Lung microvascular endothelial cell (primary cell): ENCODE data around the gene TRIM25. TPM values are rescaled to one million over a fixed set of nuclear protein-coding genes. Genes with fewer than 3 reads are reported as not detected.

Experiments
- DNase-seq, 2 donors: peaks; one replicate each; pipeline versions ENCODE4 v3.0.0 to v3.0.0-alpha.2; 2010; ENCODE audit warnings: low read depth in 2 of 2
- total RNA-seq: library from RNA; depleted of rRNA; stranded (reverse); fragments of >200 nt; gene quantifications from 2 replicates; pipeline ENCODE4 v1.2.1, GENCODE V29; 2014

The TRIM25 gene
- total RNA-seq, 1 donor from 2014 or later: 27.2 TPM

DNA sequence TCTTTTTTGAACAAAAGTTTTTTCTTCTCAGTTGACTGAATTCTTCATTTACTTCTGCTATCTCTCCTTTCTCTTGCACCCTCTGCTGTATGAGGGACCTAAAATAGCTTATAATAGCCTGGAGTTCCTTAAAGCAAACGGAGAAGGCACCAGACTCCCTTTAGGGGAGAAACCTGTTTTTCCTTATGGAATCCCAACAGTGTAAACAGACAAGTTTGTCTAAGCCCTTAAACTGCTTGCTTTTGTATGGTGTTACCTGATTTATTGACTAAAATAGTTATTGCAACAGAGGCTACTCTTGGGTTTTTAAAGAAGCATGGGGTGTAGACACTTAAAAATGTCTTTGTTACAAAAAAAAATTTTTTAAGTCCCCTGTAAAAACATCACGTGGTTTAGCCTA, 12.9 kb upstream of the TRIM25 start:
- no peak for DNase-seq

DNA sequence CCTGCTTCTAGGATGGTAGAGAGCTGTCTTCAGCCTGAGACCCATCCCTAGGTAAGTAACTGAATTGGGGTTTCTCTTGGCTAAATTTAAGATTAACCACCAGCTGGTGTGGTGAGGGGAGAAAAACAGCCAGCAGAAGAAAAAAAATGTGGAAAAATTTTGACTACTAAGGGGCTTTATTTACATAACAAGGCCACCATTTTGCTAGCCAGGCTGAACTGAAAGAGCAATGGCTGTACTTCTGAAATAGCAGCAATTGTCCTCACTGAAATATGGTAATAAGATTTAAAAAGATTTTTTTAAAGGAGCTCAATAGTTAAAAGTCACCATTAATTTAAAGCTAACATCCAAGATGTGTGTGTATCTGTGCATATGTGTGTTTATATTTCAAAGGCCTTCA, 12.4 kb upstream of the TRIM25 start:
- no peak for DNase-seq

DNA sequence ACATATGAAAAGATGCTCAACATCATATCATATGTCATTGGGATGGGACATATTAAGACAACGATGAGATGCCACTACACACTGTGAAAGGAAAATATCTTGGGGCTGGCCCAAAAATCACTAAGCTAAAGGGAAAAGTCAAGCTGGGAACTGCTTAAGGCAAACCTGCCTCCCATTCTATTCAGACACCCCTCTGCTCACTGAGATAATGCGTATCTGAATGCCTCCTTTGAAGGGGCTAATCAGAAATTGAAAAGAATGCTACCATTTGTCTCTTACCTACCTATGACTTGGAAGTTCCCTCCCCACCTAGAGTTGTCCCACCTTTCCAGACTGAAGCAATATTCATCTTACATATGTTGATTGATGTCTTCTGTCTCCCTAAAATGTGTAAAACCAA, 11.2 kb upstream of the TRIM25 start:
- no peak for DNase-seq

DNA sequence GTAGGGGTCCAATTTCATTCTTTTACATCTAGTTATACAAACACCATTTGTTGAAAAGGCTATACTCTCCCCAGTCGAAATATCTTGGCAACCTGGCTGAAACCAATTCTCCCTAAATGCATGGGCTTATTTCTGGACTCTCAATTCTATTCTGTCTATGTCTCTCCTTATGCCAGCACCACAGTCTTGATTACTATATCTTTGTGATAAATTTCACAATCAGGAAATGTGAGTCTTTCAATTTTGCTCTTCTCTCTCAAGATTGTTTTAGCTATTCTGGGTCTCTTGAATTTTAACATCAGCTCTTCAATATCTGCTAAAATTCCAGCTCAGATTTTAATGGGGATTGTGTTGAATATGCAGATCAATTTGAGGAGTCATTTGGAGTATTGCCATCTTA, 5.9 kb upstream of the TRIM25 start:
- no peak for DNase-seq

DNA sequence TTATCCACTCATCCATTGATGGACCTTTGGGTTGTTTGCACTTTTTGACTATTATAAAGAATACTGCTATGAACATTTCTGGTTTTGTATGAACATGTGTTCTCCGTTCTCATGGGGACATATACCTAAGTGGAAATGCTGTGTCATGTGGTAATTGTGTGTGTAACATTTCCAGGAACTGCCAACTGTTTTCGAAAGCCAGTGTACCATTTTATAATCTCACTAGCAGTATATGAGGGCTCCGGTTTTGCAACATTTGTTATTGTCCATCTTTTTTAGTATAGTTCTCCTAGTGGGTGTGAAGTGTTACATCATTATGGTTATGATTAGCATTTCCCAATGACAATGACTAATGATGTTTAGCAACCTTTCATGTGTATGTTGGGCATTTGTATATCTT, 5.1 kb upstream of the TRIM25 start:
- no peak for DNase-seq

DNA sequence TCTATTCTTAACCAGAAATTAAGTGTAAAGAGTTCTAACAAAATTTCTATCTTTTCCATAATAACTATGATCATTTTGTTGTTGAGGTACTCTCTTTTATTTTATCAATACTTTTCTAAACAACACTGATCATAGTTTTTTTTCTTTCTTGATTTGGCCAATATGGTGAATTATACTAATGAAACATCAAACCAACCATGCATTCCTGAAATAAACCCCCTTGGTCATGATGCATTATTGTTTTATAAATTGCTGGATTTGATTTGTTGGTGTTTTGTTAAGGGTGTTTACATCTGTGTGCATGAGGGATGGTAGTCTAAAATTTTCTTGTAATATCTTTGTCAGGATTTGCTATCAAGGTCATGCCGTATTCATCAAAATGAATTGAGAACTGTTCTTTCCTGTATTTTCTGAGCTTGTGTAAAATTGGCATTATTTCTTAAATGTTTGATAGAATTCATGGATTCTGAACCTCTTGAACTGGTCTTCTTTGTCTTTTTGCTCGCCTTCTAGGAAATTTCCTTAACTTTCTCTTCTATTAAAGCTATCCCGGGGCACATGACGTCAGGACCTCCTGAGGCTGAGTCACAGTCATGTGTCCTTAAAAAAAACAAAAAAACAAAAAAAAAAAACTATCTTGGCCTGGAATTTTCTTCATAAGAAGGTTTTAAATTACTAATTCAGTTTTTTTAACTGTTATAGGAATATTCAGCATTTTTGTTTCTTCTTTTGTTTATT, 3.9 kb upstream of the TRIM25 start:
- peak in 1 of 2 donors; percentile 74 for DNase-seq

DNA sequence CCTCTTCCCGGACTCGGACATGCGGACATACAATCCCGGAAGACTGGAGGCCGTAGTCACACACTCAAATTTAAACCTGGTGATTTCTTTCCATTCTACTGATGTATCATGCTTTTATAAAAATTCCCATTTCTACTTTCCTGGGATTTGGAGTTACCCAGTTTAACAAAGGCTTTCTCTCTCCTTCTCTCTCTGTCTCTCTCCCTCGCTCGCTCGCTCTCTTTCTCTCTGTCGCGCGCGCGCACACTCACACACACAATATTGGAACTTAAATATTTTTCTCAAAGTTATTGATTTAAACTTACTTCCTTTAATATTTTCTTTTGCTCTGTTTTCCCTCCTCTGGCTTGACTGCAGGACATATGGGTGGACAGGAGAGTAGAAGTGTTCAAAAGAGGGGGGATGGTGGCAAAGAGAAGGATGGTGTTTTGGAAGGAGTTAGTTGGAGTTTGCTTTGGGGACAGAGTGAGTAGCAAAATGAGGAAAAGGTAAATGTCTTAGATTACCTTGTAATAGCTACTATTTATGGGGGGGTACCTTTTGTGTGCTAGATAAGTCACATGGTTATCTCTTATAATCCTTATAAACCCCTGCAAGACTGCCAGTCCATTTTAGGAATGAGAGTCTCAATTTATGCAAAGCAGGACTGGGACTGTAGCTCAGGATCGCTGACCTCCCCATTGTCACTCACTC, 878 bp upstream of the TRIM25 start:
- DNase-seq: peak in 1 of 2 donors; percentile 12

DNA sequence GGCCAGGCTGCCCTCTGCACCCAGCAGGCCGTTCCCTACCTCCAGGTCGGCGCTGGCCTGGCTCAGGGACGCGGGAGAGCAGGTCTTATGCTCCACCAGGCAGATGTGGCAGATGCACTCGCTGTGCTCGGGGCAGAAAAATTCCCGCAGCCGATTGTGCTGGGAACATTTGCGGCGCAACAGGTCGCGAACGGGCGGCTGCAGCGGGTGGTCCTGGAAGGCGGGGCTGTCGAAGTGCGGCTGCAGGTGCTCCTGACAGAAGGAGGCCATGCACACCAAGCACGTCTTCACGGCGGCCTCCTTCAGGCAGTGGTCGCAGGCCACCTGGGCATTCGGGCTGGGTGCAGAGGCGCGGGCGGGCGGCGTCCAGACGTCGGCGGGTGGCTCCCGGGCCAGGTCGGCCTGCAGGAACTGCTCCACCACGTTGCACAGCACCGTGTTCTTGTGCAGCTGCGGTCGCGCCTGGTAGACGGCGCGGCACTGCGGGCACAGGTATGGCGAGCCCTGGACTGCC, 439 bp downstream of the TRIM25 start:
- peak; percentile 19 to 36 for DNase-seq

DNA sequence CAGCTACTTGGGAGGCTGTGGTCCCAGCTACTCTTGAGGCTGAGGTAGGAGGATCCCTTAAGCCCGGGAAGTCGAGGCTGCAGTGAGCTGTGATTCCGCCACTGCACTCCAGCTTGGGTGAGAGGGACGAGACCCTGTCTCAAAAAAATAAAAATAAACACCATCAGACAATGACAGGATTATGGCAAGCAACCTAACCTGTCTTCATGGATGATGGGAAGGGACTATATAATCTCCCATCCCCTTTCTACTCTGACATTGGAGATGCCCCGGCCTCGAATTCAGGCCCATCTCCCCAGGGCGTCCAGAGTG, 893 bp downstream of the TRIM25 start:
- DNase-seq: no peak

DNA sequence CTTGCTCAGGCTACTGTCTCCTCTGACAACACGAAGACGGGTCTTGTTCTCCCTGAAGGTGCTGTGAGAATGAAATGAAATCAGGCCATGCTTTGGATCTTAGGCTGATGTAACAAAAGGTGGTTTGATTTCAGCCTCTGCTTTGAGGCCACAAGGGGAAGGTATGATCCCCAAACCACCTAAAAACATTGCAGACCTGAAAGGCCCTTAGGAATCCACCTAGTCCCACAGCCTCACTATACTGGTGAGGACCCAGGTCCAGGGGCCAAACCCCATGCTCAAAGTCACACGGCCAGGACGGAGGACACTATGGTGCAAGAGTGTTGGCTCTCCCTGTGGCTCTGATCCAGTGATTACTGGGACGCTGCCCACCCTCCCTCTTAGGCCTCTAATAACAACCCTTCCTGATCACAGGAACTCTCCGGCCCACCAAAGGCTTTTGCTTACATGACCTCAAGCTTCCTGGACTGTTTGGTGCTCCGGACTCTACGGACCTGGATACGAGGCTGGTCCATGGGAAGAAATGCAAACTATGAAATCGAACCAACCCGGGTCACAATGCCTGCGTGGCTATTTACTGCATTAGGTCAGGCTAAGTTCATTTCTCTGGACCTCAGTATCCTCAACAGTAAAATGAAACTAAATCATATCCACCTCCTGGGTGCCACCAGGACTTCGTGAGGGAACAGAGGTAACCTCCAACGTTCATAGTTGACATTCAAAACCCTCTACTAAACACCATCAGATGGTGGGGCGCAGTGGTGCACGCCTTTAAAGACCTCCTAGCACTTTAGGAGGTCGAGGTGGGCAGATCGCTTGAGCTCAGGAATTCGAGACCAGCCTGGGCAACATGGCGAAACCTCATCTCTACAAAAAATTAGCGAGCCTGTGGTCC, 1.5 kb downstream of the TRIM25 start:
- DNase-seq: peak; percentile 44 to 50

DNA sequence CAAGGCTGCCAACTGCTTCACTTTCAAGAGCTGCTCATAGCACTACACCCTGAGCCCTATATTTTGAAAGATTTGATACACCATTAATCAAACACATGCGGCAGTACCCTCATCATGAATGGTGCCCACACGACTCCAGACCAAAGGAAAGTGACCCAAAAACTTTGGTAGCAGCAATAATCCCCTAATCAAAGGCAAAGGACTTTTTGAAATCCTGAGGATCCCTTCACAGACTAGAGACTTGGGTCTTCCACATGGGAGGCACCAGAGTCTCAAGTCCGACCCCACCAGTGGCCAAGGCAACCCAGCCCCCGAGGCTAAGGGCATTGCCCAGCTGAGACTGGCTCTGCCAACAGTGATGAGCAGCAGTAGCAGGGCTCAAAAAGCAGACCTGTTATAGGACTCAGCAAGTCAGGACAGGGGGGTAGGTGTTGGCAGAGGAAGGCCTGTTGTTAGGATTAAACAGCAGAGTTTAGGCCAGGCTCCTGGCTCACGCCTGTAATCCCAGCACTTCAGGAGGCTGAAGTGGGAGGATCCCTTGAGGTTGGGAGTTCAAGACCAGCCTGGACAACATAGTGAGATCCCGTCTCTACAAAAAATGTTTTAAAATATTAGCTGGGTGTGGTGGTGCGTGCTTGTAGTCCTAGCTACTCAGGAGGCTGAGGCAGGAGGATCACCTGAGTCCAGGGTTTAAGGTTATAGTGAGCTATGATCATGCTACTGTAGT, 3.2 kb downstream of the TRIM25 start:
- no peak for DNase-seq

DNA sequence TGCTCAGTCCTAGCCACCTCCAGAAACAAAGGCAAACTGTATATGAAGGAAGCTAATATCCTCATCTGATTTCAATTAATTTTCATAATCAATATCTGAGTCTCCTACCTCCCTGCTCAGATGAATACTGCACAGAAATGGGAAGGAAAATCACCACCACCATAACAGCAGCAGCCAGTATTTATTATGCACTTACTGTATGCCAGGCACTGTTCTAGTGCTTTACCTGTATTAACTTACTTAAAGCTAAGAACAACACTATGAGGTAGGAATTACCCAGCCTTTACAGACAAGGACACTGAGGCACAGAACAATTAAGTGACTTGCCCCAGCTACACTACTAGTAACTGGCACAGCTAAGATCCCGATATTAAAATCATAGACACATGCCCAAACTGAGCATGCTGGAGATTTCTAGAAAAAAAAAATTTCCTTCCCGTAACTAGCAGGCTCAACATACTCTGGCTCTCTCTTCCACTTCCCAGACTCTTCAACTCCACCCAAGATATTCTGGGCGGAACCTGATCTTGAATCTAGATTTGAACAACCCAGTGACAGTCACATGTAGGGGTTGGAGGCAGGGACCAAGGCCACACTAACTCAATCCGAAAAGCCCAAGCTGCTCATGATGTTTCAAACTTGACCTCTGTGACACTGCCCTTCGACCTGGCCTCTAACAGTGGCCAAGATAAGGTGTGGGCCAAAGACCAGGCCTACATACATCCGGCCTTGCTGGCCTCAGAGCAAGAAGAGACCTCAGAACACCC, 3.9 kb downstream of the TRIM25 start:
- no peak for DNase-seq

DNA sequence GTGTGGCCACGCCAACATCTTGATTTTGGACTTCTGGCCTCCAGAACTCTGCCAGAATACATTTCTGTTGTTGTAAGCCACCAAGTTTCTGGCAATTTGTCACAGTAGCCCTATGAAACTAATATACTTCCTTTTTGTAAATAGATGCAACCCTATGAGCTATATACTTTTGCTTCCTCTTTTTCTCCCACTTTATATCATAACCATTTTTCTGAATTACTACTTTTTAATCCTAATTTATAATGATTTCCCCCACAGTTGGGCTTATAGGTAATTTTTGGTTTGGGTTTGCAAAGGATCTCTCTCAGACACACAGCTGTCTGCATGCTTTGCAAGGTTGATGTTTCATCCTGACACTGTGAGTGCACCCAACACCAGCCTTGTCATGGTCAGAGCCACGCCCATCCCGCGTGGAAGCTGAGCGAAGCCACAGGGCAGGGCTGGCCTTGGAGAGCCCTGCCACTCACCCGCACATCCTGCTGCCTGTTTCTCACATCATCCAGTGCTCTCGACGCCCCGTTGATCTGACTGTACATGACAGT, 5.8 kb downstream of the TRIM25 start:
- DNase-seq: peak in 1 of 2 donors; percentile 30

DNA sequence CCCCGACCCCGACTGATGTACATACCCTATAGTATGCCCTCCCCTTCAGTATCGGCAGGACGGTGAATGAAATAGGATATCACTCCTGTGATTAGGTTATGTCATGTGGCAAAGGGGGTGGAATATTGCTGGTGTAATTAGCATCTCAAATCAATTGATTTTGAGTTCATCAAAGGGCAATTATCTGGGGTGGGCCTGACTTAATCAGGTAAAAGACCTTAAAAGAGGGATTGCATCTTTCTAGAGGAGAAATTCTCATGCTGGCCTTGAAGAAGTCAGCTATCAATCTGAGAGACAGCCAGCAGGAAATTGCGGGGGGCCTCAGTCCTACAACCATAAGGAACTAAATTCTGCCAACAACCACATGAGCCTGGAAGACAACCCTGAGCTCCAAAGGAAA, 10.3 kb downstream of the TRIM25 start:
- no peak for DNase-seq

DNA sequence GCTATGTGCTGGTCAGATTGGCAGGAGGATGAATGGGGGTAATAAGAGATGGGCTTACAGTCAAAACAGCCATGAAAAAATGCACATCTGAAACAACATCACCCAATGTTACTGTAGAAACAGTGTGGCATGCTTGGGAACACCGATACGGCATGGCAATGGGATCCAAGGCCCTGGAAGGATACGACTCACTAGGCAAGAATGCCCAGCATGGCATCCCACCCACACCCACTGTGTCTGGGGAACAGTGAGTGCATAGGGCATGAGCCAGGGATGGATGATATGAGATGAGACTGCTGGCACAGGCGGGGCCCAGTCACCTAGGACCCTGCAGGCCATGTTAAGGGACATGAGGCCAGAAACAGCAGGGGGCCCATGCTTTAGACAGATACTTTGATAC, 11.5 kb downstream of the TRIM25 start:
- peak in 1 of 2 donors; percentile 41 for DNase-seq

DNA sequence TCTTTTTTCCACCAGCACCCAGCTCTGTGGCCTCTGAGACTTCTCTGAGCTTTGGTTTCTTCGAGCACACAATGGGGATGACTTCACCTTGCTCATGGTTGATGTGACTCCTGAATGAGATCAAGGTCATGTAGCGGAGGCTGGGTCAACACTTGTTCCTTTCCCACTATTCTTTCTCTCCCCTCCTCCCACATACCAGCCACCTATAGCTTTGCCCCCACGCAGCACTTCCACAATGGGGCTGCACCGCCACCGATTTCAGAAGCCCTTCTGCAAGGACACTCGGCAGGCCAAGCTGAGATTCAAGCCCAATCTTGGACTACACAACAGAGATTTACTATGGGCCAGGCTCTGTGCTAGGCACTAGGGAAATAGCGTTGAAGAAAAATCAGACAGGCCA, 14.4 kb downstream of the TRIM25 start:
- DNase-seq: peak in 1 of 2 donors; percentile 47

DNA sequence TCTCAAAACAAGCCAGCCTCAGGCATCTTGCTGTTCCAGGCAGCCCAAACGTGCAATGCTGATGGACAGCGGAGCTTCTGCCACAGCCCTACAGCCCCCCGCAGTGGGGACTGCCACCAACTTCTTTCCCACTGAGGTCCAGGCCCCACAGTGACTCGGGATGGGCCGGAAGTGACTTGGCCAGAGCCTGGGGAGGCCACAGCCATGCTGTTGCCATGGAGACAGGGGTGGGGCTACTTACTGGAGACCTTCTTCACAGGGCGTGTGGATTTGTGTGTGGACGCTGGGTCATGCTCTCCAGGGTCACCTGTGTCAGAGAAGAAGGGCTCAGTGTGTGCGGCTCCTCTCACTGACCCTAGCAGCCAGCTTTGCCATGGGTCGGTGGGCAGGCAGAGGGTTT, 15.0 kb downstream of the TRIM25 start:
- no peak for DNase-seq

DNA sequence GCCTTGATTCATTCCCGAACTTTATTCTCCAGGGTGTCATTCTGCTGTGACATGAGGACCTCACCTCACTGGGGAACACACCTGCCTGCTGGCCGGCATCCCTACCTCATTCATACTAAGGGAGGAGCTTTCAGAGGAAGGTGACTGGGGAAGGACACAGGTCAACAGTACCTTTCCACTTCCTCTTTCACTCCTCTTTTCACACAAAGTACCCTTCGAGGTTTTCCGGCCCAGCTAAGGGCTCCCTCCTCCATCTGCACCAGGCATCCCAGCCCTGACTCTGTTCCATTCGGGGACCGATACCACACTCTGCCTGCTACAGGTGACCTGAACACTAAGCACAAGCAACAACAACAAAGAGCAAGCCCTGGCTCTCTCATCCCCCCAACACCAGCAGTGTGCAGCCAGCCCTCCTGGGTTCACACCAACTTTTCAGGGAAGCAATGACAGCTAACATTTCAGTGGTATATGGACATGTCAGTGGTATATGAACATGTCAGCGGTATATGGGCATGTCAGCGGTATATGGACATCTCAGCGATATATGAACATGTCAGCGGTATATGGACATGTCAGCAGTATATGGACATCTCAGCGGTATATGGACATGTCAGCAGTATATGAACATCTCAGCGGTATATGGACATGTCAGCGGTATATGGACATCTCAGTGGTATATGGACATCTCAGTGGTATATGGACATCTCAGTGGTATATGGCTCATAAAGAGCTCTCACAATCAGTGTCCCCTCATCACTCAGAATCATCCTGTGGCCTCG, 16.0 kb downstream of the TRIM25 start:
- no peak for DNase-seq

DNA sequence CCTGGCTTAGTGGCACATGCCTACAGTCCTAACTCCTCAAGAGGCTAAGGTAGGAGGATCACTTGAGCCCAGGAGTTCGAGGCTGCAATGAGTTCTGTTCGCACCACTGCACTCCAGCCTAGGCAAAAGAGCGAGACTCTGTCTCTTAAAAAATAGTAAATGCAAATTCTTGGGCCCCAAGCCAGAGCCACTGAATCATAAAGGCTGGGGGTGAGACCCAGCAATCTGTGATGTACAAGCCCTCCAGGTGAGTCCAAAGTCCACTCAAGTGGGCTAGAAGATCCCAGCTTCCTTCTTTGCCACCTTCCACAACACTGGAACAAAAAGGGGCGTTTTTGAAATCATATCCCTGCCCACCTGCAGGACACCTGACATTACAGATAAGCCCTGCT, 16.9 kb downstream of the TRIM25 start:
- no peak for DNase-seq
